PC-9 (cell line): ENCODE data around the gene TANC1. TPM values are rescaled to one million over a fixed set of nuclear protein-coding genes. Genes with fewer than 3 reads are reported as not detected.

Experiments used
- BruUV-seq: library from RNA; stranded (reverse); fragments of 400-500 nt; replicated peaks from 2 replicates; lab custom pipeline; 2021; lab: Mats Ljungman, UMichigan
- CTCF ChIA-PET: fragments of 300-600 bp; sonication (Branson Sonifier 250); formaldehyde crosslinking; loops from one replicate; lab custom pipeline; 2022; ENCODE audit warnings: antibody characterized with exemption; lab: Charles Lee
- POLR2A ChIA-PET: fragments of 300-600 bp; sonication (Branson Sonifier 250); formaldehyde crosslinking; loops from one replicate; lab custom pipeline; 2022; ENCODE audit warnings: antibody characterized with exemption; ENCODE audit not compliant: unreplicated experiment; lab: Charles Lee
- DNase-seq, 2 experiments: peaks; one replicate each; pipeline versions ENCODE4 v3.0.0 to v3.0.0-alpha.2; 2015 to 2022; ENCODE audit warnings: mixed read lengths in 1 of 2
- H2AFZ ChIP-seq: fragments of 200-600 bp; sonication (generic); 2 replicates; pipeline ENCODE4 v1.8.1; 2017; ENCODE audit warnings: antibody characterized with exemption
- H3F3A ChIP-seq: fragments of 200-600 bp; sonication (generic); 2 replicates; pipeline ENCODE4 v1.8.1; 2017; ENCODE audit warnings: antibody characterized with exemption, mild to moderate bottlenecking, low read depth; ENCODE audit not compliant: insufficient read depth
- H3K27ac ChIP-seq: fragments of 200-600 bp; sonication (generic); 2 replicates; pipeline ENCODE4 v1.6.1; 2016; ENCODE audit warnings: mixed run types
- H3K27me3 ChIP-seq: fragments of 200-600 bp; sonication (generic); 2 replicates; pipeline ENCODE4 v1.6.1; 2016; ENCODE audit warnings: low read depth, mixed run types; ENCODE audit not compliant: insufficient read depth
- H3K36me3 ChIP-seq: fragments of 200-600 bp; sonication (generic); 2 replicates; pipeline ENCODE4 v1.6.1; 2016; ENCODE audit warnings: low read depth, mixed run types
- H3K4me1 ChIP-seq: fragments of 200-600 bp; sonication (generic); replicated peaks from 2 replicates; pipeline ENCODE4 v1.6.1; 2016; ENCODE audit warnings: mixed run types; ENCODE audit not compliant: insufficient read depth
- H3K4me2 ChIP-seq: fragments of 200-600 bp; sonication (generic); 2 replicates; pipeline ENCODE4 v1.6.1; 2017; ENCODE audit warnings: mixed run types
- H3K4me3 ChIP-seq: fragments of 200-600 bp; sonication (generic); 2 replicates; pipeline ENCODE4 v1.6.1; 2016; ENCODE audit warnings: mixed run types
- H3K79me2 ChIP-seq: fragments of 200-600 bp; sonication (generic); 2 replicates; pipeline ENCODE4 v1.6.1; 2017; ENCODE audit warnings: low read depth, mixed run types
- H3K9me2 ChIP-seq: fragments of 200-600 bp; sonication (generic); 2 replicates; pipeline ENCODE4 v1.8.1; 2017; ENCODE audit warnings: mild to moderate bottlenecking; ENCODE audit not compliant: insufficient read depth
- H3K9me3 ChIP-seq: fragments of 200-600 bp; sonication (generic); 2 replicates; pipeline ENCODE4 v1.8.1; 2016; ENCODE audit warnings: low read depth; ENCODE audit not compliant: insufficient read depth
- H4K20me1 ChIP-seq: fragments of 200-600 bp; sonication (generic); 2 replicates; pipeline ENCODE4 v1.8.1; 2017; ENCODE audit not compliant: insufficient read depth
- CTCF ChIP-seq: fragments of 200-600 bp; sonication (generic); conservative IDR thresholded peaks from 2 replicates; pipeline ENCODE4 v1.6.1; 2017; ENCODE audit warnings: mixed run types, antibody characterized with exemption, mild to moderate bottlenecking, moderate library complexity
- EZH2 ChIP-seq: fragments of 200-600 bp; sonication (generic); IDR thresholded peaks from 2 replicates; pipeline ENCODE4 v1.8.0; 2017; ENCODE audit warnings: antibody characterized with exemption, low read depth
- intact Hi-C: fragments of 100-400 bp; cut with micrococcal nuclease; formaldehyde crosslinking; loops from one replicate; pipeline ENCODE4 v1.10.0; 2022; ENCODE audit not compliant: unreplicated experiment
- total RNA-seq: library from RNA; stranded (reverse); gene quantifications from 2 replicates; pipeline ENCODE4 v1.2.3, GENCODE V29; 2021

The TANC1 gene
- total RNA-seq, 1 experiment from 2014 or later: 26.0 TPM

- no peak overlapping the region for H2AFZ ChIP-seq
- BruUV-seq: no TSS peak
- H3K27me3 ChIP-seq: no peaks in the 10 kb centered on the region
- peaks cover 69% of the 10 kb centered on the region for H3K79me2 ChIP-seq
- no peak overlapping the region for H3K4me3 ChIP-seq
- no peak for DNase-seq
- peaks cover 47% of the 10 kb centered on the region for H3K4me1 ChIP-seq
- H3F3A ChIP-seq: 0 out of 2 replicates have a peak, but pooled peaks cover 4% of the 10 kb centered on the region
- H4K20me1 ChIP-seq: no peaks in the 10 kb centered on the region
- intact Hi-C loops: no loop called here
- CTCF ChIA-PET: no interaction called here
- H3K36me3 ChIP-seq: no peaks in the 10 kb centered on the region
- no peaks in the 10 kb centered on the region for H3K9me3 ChIP-seq
- no peaks in the 10 kb centered on the region for H3K9me2 ChIP-seq
- no peak overlapping the region for H3K4me2 ChIP-seq
- POLR2A ChIA-PET: interaction anchor here (0.6 kb wide), 1 partner anchor 228 kb away, joined by 9 read pairs; no protein-coding TSS in a partner anchor
- TF ChIP-seq EZH2 (no peak), CTCF (no peak)
- no peak overlapping the region for H3K27ac ChIP-seq
These were observed 30.3 kb downstream of the TANC1 start for GRCh38 chr2:158998551-158999248.

GRCh38 chr2:158999458-158999857 is 31.0 kb downstream of the TANC1 start:
- no peak overlapping the region for H3K4me3 ChIP-seq
- no peak for DNase-seq
- intact Hi-C loops: no loop called here
- H4K20me1 ChIP-seq: no peaks in the 10 kb centered on the region
- POLR2A ChIA-PET: interaction anchor here (0.6 kb wide), 1 partner anchor 227 kb away, joined by 9 read pairs; no protein-coding TSS in a partner anchor
- H2AFZ ChIP-seq: no peak overlapping the region
- BruUV-seq: no TSS peak
- no peaks in the 10 kb centered on the region for H3K36me3 ChIP-seq
- no peaks in the 10 kb centered on the region for H3K9me2 ChIP-seq
- peaks cover 62% of the 10 kb centered on the region for H3K79me2 ChIP-seq
- H3K4me2 ChIP-seq: no peak overlapping the region
- H3K27me3 ChIP-seq: no peaks in the 10 kb centered on the region
- CTCF ChIA-PET: no interaction called here
- TF ChIP-seq EZH2 (no peak), CTCF (no peak)
- no peaks in the 10 kb centered on the region for H3K9me3 ChIP-seq
- H3K4me1 ChIP-seq: peaks cover 40% of the 10 kb centered on the region
- H3K27ac ChIP-seq: no peak overlapping the region
- 0 out of 2 replicates have a peak, but pooled peaks cover 4% of the 10 kb centered on the region for H3F3A ChIP-seq

GRCh38 chr2:159000072-159000471 is 31.6 kb downstream of the TANC1 start:
- H3K9me2 ChIP-seq: no peaks in the 10 kb centered on the region
- CTCF ChIA-PET: no interaction called here
- H3K79me2 ChIP-seq: peaks cover 61% of the 10 kb centered on the region
- POLR2A ChIA-PET: interaction anchor here (0.5 kb wide), 1 partner anchor 149 kb away, joined by 3 read pairs; no protein-coding TSS in a partner anchor
- no peaks in the 10 kb centered on the region for H3K27me3 ChIP-seq
- DNase-seq: no peak
- no peak overlapping the region for H3K4me2 ChIP-seq
- no peak overlapping the region for H3K4me3 ChIP-seq
- no peaks in the 10 kb centered on the region for H3K36me3 ChIP-seq
- H3K27ac ChIP-seq: no peak overlapping the region
- no peaks in the 10 kb centered on the region for H4K20me1 ChIP-seq
- H3K4me1 ChIP-seq: peaks cover 33% of the 10 kb centered on the region
- 0 out of 2 replicates have a peak, but pooled peaks cover 4% of the 10 kb centered on the region for H3F3A ChIP-seq
- no peak for TF ChIP-seq CTCF
- TF ChIP-seq EZH2: no peak
- no TSS peak for BruUV-seq
- H3K9me3 ChIP-seq: no peaks in the 10 kb centered on the region
- H2AFZ ChIP-seq: no peak overlapping the region
- intact Hi-C loops: no loop called here
